Measurements from ENCODE around the gene TECPR2.

- no peak for TF ChIP-seq POLR2A (IDR thresholded peaks at IDR 0.05)
- no peak for TF ChIP-seq CTCF (IDR thresholded peaks at IDR 0.05)
These were observed 57.0 kb downstream of the TECPR2 start for GRCh38 chr14:102419716-102420115.
